ENCODE measurements around the gene SLC4A4.

SLC4A4 gene

DNA sequence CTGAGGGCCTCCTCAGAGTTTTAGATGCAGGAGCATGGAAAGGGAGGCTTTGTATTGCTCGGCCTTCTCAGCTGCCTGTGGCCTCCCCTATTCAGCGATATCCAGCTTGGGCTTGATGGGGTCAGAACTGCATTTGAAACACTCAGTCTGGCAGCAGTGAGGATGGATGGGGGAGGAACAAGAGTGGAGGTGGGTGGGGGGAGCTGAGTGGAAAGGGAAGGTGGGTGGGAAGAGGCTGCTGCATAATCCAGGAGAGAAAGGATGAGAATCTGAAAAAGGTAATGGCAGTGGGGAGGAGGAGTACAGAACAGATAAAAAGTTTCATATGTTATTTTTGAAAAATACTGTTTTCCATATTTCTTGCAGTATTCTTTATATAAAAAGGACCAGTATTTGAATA, 202.7 kb downstream of the SLC4A4 start:
- DNase-seq (ENCODE audit: low spot score) = no peak

- DNase-seq (ENCODE audit: low spot score) = no peak
Measured at GRCh38 chr4:71545168-71545567, 206.3 kb downstream of the SLC4A4 start.

DNA sequence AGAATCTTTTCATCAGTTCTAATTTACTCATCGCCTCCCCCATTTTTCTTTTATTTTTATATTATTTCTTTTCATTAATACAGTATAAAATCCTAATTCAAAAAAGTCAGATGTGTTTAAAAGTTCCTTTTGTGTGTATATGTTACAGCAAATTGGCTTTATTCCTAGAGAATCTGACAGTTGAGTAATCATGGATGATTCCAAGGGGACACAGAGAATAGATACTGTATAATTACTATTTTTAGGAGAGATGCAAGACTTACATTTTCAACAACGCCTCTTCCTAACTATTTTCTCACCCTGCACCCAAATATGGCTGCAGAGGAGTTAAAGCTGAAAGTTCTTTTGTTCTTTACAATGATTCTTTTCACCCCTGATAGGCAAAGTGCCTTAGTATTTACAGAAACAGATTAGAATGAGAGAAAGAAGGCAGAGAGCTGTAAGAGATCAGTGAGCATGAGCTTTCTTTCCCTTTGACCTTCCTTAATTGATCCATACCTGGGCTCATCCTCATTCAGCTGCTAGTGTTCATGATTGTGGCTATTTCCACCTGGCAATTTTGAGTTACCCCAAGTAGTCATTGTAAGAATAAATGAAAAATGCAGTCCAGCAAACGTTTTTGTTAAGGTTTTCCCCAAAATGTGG, 210.8 kb downstream of the SLC4A4 start:
- DNase-seq (ENCODE audit: low spot score) = no peak

GRCh38 chr4:71550220-71551165, 211.7 kb downstream of the SLC4A4 start:
- DNase-seq (ENCODE audit: low spot score) = no peak

GRCh38 chr4:71553605-71554004, 214.8 kb downstream of the SLC4A4 start:
- DNase-seq (ENCODE audit: low spot score) = no peak

GRCh38 chr4:71554025-71554424, 215.2 kb downstream of the SLC4A4 start:
- no peak for DNase-seq (ENCODE audit: low spot score)

- no peak for DNase-seq (ENCODE audit: low spot score)
Measured at GRCh38 chr4:71558248-71558647, 219.4 kb downstream of the SLC4A4 start.

DNA sequence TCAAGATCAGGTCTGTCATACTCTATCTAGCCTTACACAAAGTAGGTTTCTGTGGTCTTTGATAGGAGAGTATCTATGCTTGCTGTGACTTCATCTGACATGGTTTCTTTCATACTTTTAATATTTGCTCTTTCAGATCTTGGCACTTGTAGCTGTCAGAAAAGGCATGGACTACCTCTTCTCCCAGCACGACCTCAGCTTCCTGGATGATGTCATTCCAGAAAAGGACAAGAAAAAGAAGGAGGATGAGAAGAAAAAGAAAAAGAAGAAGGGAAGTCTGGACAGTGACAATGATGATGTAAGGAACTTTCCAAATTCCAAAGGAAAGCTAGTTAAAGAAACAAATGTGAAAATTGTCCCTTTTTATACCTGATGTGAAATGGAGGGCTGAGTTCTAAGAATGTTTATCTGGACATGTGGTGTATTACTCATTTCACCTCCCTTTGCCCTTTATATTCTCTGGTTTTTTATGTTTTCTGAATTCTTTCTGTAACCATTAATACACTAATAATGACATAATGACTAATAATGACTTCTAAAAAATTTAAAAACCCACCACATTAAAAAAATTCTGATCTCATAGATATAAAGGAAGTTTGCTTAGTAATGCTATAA, 221.2 kb downstream of the SLC4A4 start:
- no peak for DNase-seq (ENCODE audit: low spot score)

DNA sequence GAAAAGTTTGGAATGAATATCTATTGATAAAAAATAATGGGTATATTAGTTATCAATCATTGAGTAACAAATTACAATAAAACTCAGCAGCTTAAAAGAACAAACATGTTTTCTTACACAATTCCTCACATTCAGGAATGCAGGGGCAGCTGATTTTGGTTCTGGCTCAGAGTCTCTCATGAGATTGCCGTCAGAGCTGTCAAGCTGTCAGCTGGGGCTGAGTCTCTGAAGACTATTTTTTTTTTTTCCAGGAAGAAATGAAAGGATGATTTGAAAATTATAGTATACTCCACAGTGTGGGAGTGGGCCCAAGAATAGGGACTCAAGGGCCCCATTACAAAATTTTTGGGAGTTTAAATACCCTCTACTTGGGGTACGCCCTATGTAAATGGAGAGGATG, 226.0 kb downstream of the SLC4A4 start:
- no peak for DNase-seq (ENCODE audit: low spot score)

DNA sequence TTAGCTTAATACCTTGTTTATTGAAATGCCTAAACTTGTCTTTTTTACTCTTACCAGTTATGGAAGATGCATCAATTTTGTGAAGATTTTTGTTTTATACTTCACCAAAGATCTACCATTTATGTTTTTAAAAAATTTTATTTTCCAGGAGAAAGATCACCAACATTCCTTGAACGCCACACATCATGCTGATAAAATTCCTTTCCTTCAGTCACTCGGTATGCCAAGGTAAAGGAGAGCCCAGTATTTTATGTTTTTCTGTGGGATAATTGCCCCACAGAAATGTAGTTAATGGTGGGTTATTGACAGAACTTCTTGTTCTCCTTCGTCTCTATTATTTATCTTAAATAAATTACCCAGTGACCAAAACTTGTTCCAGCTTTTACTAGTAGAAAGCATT, 228.0 kb downstream of the SLC4A4 start:
- DNase-seq (ENCODE audit: low spot score) = no peak

DNA sequence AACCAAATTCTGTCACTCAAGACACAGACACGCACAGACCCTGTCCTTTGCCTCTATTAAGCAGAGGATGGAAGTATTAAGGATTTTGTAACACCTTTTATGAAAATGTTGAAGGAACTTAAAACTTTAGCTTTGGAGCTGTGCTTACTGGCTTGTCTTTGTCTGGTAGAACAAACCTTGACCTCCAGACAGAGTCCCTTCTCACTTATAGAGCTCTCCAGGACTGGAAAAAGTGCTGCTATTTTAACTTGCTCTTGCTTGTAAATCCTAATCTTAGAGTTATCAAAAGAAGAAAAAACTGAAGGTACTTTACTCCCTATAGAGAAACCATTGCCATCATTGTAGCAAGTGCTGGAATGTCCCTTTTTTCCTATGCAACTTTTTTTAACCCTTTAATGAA, 229.3 kb downstream of the SLC4A4 start:
- no peak for DNase-seq (ENCODE audit: low spot score)

DNA sequence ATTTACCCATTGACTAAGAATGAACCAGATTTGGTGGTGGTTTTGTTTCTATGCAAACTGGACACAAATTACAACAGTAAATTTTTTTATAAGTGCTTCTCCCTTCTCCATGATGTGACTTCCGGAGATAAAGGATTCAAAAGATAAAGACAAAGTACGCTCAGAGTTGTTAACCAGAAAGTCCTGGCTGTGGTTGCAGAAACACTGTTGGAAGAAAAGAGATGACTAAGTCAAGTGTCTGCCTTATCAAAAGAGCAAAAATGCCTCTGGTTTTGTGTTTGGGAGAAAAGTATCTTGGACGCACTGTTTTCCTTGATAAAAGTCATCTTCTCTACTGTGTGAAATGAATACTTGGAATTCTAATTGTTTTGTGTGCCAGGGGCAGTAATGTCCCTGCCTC, 231.7 kb downstream of the SLC4A4 start:
- DNase-seq (ENCODE audit: low spot score) = no peak

DNA sequence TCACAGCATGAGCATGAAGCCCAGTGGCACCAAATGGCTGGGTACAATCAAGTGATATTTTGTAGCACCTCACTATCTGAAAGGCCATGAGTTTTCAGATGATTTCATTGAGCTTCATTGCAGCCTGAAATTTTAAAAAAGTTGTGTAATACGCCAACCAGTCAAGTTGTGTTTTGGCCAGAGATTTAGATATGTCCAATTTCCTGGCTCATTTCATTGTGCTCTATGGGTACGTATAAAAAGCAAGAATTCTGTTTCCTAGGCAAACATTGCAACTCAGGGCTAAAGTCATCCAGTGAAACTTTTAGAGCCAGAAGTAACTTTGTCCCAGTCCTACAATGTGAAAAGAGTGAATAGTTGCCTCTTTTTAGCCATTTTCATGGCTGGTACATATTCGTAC, 232.5 kb downstream of the SLC4A4 start:
- no peak for DNase-seq (ENCODE audit: low spot score)

DNA sequence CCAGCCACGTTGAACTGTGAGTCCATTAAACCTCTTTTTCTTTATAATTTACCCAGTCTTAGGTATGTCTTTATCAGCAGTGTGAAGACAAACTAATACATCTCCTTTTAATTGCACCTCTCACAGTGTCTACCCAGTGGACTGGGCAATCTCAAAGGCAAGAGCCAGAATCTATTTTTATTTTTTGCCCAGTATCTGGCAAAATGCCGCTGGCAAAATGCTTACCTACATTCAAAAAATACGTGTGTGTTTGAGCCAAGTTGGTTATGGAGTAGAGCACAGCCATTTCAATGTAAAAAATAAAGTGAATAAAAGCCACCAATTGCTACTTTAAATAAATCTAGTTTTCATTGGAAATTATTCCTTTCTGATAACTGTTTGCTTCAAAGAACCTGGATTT, 245.2 kb downstream of the SLC4A4 start:
- no peak for DNase-seq (ENCODE audit: low spot score)

DNA sequence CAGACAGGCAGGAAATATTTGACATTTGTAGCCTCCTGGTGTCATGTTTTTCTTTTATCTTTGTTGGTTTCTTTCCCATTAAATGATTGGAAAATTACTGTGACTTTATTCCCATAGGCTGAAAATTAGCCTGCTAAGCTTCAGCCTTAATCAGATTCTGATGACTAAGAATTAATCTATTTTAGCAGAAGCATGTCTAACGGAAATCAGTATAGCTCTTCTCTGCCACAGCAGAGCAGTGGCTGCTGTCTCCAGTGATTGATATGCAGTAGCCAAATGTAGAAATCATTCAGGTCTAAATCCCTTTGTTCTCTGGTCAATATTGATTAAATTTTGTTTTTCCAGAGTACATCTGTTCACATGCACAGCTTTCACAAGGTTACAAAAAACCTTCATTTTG, 245.8 kb downstream of the SLC4A4 start:
- DNase-seq (ENCODE audit: low spot score) = no peak

DNA sequence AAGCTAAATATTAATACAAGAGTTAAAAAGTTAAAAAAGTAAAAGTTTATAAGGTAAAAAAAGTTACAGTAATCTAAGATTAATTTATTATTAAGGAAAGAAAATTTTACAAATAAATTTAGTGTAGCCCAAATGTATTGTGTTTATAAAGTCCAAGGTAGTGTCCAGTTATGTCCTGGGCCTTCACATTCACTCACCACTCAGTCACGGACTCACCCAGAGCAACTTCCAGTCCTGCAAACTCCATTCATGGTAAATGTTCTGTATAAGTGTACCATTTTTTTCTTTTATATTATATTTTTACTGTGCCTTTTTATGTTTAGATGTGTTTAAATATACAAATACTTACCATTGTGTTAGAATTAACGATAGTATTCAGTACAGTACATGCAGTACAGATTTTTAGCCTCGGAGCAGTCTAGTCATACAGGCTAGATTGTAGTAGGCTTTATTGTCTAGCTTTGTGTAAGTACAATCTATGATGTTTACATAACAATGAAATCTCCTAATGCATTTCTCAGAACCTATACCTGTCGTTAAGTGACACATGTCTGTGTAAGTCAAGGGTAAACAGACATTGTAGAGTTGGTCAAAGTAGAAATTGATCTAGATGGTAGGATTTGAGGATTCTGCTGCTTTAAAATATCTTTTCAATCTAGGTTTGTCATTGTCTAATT, 247.4 kb downstream of the SLC4A4 start:
- no peak for DNase-seq (ENCODE audit: low spot score)

- DNase-seq (ENCODE audit: low spot score) = no peak
Measured at GRCh38 chr4:71587995-71588394, 249.2 kb downstream of the SLC4A4 start.

DNA sequence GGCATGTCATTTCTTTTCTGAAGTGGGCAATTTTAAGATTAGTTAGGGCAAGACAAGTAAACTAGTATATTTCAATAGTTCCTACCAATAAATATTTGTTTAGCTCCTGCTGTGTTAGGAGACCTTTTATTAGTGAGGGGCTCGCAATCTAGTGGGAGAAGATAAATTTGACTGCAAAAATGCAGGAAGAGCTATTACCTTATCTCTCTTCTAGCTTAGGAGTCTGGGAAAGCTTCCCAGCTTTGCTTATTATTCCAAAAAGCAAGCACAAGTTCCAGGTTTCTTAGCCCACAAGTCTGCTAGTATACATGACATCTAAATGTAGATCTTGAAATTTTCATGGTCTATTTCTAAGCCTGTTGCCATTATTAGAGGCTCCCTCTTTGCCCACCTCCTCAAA, 254.0 kb downstream of the SLC4A4 start:
- no peak for DNase-seq (ENCODE audit: low spot score)

DNA sequence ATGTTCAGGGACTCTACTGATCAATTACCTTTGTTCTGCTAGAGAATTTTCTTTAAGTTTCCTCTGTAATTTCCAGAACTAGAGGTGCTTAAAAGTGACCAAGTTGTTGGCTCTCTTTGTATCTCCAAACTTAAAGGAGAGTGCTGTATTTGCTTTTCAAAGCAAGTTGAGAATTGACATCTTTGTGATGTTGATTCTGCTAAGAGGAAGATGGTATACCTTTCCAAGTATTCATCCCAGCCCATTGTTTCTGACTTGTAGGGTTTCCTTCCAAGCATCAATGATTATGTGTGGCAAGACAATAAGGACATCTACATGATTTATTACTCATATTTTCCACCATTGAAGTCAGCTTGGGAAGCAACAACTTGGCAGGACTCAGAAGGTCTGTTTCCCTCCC, 254.5 kb downstream of the SLC4A4 start:
- DNase-seq (ENCODE audit: low spot score) = no peak

DNA sequence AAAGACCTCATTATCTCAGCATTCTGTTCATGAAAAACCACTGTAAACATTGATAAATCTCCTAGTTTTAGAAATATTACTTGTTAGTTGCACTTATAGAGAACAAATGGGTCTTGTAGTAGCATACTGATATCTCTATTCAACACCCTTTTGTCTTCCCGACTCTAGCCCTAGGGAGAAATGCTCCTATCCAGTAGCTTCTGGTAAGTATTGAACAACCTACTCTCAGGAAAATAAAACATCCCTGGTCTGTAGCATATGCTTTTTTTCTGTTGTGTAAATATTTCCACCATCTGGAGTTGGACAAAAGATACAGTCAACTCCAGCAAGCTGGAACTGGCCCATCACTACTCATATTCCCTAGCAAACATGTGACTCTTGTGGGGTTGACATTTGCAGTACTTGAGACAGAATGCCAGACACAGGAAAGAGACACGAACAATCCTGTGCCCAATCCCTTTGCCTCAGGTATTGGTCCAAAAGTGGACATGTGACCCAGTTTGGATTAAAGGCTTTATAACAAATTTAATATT, 256.8 kb downstream of the SLC4A4 start:
- no peak for DNase-seq (ENCODE audit: low spot score)

GRCh38 chr4:71599578-71599977, 260.8 kb downstream of the SLC4A4 start:
- no peak for DNase-seq (ENCODE audit: low spot score)

DNA sequence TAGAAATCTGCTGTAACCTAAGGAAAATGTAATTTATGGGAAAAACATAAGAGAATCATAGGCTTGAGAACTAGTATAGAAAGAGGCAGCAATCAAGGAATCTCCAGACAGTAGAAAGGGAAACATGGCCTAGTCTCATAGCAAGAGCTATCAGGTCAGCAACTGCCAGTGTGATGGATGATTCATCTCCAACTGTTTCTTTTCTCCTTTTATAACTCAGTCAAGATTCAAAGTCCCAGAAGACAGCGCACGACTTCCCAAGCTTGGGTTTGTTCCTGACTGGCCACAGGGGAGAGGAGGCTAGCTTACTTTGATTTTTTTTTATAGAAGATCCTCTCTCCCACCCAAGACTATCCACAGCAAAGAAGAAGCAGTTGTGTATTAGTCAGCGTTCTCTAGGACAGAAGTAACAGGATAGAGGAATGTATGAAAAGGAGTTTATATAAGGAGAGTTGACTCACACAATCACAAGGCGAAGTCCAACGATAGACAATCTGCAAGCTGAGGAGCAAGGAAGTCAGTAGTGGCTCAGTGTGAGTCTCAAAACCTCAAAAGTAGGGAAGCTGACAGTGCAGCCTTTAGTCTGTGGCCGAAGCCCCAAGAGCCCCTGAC, 263.6 kb downstream of the SLC4A4 start:
- no peak for DNase-seq (ENCODE audit: low spot score)

Data from hematopoietic multipotent progenitor cell treated with erythropoietin and hydrocortisone succinate and interleukin-3 and kit ligand, for 17 days (in vitro differentiated cells).